Glomerular visceral epithelial cell (primary cell): ENCODE measurements around the gene FAAP100.
A peak's percentile ranks its signal among the peaks of the same experiment; 100 is the strongest.

ENCODE experiments used
- DNase-seq: peaks from one replicate; pipeline ENCODE4 v3.0.0-alpha.2; 2016; ENCODE audit errors: extremely low spot score

Gene FAAP100

GRCh38 chr17:81553616-81554181 is 1.5 kb upstream of the FAAP100 start:
- DNase-seq, result peak; percentile 95

GRCh38 chr17:81553018-81553615 is 964 bp upstream of the FAAP100 start:
- DNase-seq, result peak; percentile 87

- DNase-seq, result peak; percentile 49
Observed at GRCh38 chr17:81551458-81552243, 502 bp downstream of the FAAP100 start.

GRCh38 chr17:81550830-81551457 is 1.2 kb downstream of the FAAP100 start:
- no peak for DNase-seq

- DNase-seq, result no peak
Observed at GRCh38 chr17:81550285-81550684, 1.9 kb downstream of the FAAP100 start.

GRCh38 chr17:81549826-81550225 is 2.3 kb downstream of the FAAP100 start:
- no peak for DNase-seq

GRCh38 chr17:81549031-81549557 is 3.1 kb downstream of the FAAP100 start:
- no peak for DNase-seq

- no peak for DNase-seq
Observed at GRCh38 chr17:81547614-81547982, 4.6 kb downstream of the FAAP100 start.

GRCh38 chr17:81546906-81547613 is 5.1 kb downstream of the FAAP100 start:
- DNase-seq, result no peak

GRCh38 chr17:81545160-81545949 is 6.8 kb downstream of the FAAP100 start:
- no peak for DNase-seq

GRCh38 chr17:81544281-81544974 is 7.7 kb downstream of the FAAP100 start:
- DNase-seq, result no peak

- no peak for DNase-seq
Observed at GRCh38 chr17:81543756-81544155, 8.4 kb downstream of the FAAP100 start.

- DNase-seq, result no peak
Observed at GRCh38 chr17:81543339-81543675, 8.8 kb downstream of the FAAP100 start.

- no peak for DNase-seq
Observed at GRCh38 chr17:81542431-81543338, 9.5 kb downstream of the FAAP100 start.

- DNase-seq, result no peak
Observed at GRCh38 chr17:81541123-81541522, 11.0 kb downstream of the FAAP100 start.

GRCh38 chr17:81540676-81541027 is 11.5 kb downstream of the FAAP100 start:
- no peak for DNase-seq

- DNase-seq, result no peak
Observed at GRCh38 chr17:81539961-81540675, 12.0 kb downstream of the FAAP100 start.

- DNase-seq, result no peak
Observed at GRCh38 chr17:81539571-81539900, 12.6 kb downstream of the FAAP100 start.
